K562 (cell line): Measurements from ENCODE around the gene EFEMP2. TPM values are rescaled to one million over a fixed set of nuclear protein-coding genes. Genes with fewer than 3 reads are reported as not detected.
A peak's percentile ranks its signal among the peaks of the same experiment; 100 is the strongest.

Experiments
- C11orf30 ChIP-seq: fragments of 450-650 bp; IDR thresholded peaks from 2 replicates; pipeline ENCODE4 v1.6.1; 2016; ENCODE audit warnings: low read depth, mild to moderate bottlenecking
- CBX3 ChIP-seq, 2 experiments: IDR thresholded peaks; 1 replicate in 1 of 2; 2 replicates in 1 of 2; pipeline ENCODE4 v1.6.1; 2012; ENCODE audit warnings: inconsistent platforms in 2 of 2, low read length in 2 of 2, borderline replicate concordance in 1 of 2, control low read depth in 1 of 2
- CHD2 ChIP-seq: IDR thresholded peaks from 2 replicates; pipeline ENCODE4 v1.6.1; 2011; ENCODE audit warnings: low read depth, low read length
- ELF2 ChIP-seq: fragments of 250-450 bp; sonication (Bioruptor Pico); IDR thresholded peaks from 2 replicates; pipeline ENCODE4 v1.5.0; 2021; ENCODE audit warnings: mild to moderate bottlenecking
- ESRRB ChIP-seq: fragments of 250-450 bp; sonication (Bioruptor Pico); IDR thresholded peaks from 2 replicates; pipeline ENCODE4 v1.5.0; 2020; ENCODE audit warnings: mild to moderate bottlenecking, moderate library complexity, borderline replicate concordance
- HDAC6 ChIP-seq: IDR thresholded peaks from 2 replicates; pipeline ENCODE4 v1.6.1; 2012; ENCODE audit warnings: low read depth, mild to moderate bottlenecking, control low read depth, inconsistent platforms, low read length, moderate library complexity
- JUND ChIP-seq, 2 experiments: IDR thresholded peaks; 2 replicates in 1 of 2; 3 replicates in 1 of 2; pipeline ENCODE4 v1.6.1; 2011; ENCODE audit warnings: borderline replicate concordance in 2 of 2, low read depth in 2 of 2, low read length in 2 of 2, improper control_type of control experiment in 1 of 2, missing biosample characterization in 1 of 2, missing genetic modification characterization in 1 of 2, missing genetic modification reagents in 1 of 2
- MBD2 ChIP-seq: sonication (generic); IDR thresholded peaks from 2 replicates; pipeline ENCODE4 v1.6.1; 2016; ENCODE audit warnings: low read depth, borderline replicate concordance
- PRPF4 ChIP-seq: fragments of 200-400 bp; formaldehyde crosslinking; IDR thresholded peaks from one replicate; pipeline ENCODE4 v1.6.1; 2017; ENCODE audit warnings: low read length, low read depth, mild to moderate bottlenecking; ENCODE audit not compliant: insufficient read depth, poor library complexity, severe bottlenecking
- RHOXF2B ChIP-seq: fragments of 250-450 bp; sonication (Bioruptor Pico); conservative IDR thresholded peaks from 2 replicates; pipeline ENCODE4 v1.5.1; 2021
- SIX5 ChIP-seq, 2 experiments: IDR thresholded peaks; 2 replicates each; pipeline ENCODE4 v1.6.1; 2011; ENCODE audit warnings: low read length in 2 of 2, borderline replicate concordance in 1 of 2, low read depth in 1 of 2, mild to moderate bottlenecking in 1 of 2, moderate library complexity in 1 of 2; ENCODE audit not compliant: insufficient read depth in 1 of 2
- SRSF1 ChIP-seq: fragments of 200-400 bp; formaldehyde crosslinking; IDR thresholded peaks from 2 replicates; pipeline ENCODE4 v1.6.1; 2017; ENCODE audit warnings: mild to moderate bottlenecking, low read depth, low read length, moderate library complexity
- USF1 ChIP-seq: sonication (generic); formaldehyde crosslinking; IDR thresholded peaks from 2 replicates; pipeline ENCODE4 v1.9.0; 2022; ENCODE audit warnings: mild to moderate bottlenecking, missing genetic modification reagents
- VEZF1 ChIP-seq: fragments of 200-800 bp; sonication (Bioruptor generic); IDR thresholded peaks from 2 replicates; pipeline ENCODE4 v1.6.1; 2017; ENCODE audit warnings: missing genetic modification characterization, missing compliant biosample characterization
- ZBTB49 ChIP-seq: sonication (generic); formaldehyde crosslinking; IDR thresholded peaks from 2 replicates; pipeline ENCODE4 v1.8.0; 2022; ENCODE audit warnings: missing genetic modification reagents, mild to moderate bottlenecking, borderline replicate concordance
- ZNF444 ChIP-seq: fragments of 250-450 bp; sonication (Bioruptor Pico); IDR thresholded peaks from 2 replicates; pipeline ENCODE4 v1.4.0; 2020; ENCODE audit warnings: mild to moderate bottlenecking, moderate library complexity
- polyA plus RNA-seq, 8 experiments: library from polyadenylated mRNA; depleted of rRNA in 4 of 8; stranded (reverse) in 5 of 8; unstranded in 3 of 8; fragments of >200 nt; fragmentation: Nextera tagmentation in 2 of 8; fragmentation: Illumina TruSeq in 1 of 8; extraction: Ambion mirVana in 2 of 8; extraction: Trizol in 1 of 8; gene quantifications; 2 replicates each; pipeline versions ENCODE4 v1.2.1 to v1.2.3, GENCODE V29; 2011 to 2014; ENCODE audit warnings: inconsistent platforms in 1 of 8, missing spikeins in 1 of 8
- total RNA-seq, 7 experiments: library from RNA; depleted of rRNA in 6 of 7; stranded (reverse); fragments of >200 nt in 6 of 7; fragmentation: Illumina TruSeq in 2 of 7; extraction: Trizol in 2 of 7; gene quantifications; 2 replicates each; pipeline versions ENCODE4 v1.2.1 to v1.2.3, GENCODE V29; 2011 to 2021; ENCODE audit warnings: low replicate concordance in 1 of 7
- TF ChIP-seq, protein P1 (sequence below): fragments of 450-650 bp; formaldehyde crosslinking; conservative IDR thresholded peaks from 2 replicates; pipeline ENCODE4 v1.4.0; 2022; ENCODE audit warnings: mild to moderate bottlenecking, missing genetic modification characterization
- TF ChIP-seq, protein P2 (sequence below): fragments of 450-650 bp; IDR thresholded peaks from 2 replicates; pipeline ENCODE4 v1.6.1; 2018; ENCODE audit warnings: mild to moderate bottlenecking, low read depth; ENCODE audit not compliant: partially characterized antibody

The EFEMP2 gene
- total and polyA plus RNA-seq, 9 of the 15 experiments (the other 6 are each of a cell fraction or from before 2014, with no cell fraction given): 0.07 to 2.9 (median 0.69) TPM; not detected in 1

GRCh38 chr11:65900125-65900898 is 27.7 kb upstream of the EFEMP2 start, which contains the start of gene FOSL1 (continued):
- TF ChIP-seq, protein P1, sequence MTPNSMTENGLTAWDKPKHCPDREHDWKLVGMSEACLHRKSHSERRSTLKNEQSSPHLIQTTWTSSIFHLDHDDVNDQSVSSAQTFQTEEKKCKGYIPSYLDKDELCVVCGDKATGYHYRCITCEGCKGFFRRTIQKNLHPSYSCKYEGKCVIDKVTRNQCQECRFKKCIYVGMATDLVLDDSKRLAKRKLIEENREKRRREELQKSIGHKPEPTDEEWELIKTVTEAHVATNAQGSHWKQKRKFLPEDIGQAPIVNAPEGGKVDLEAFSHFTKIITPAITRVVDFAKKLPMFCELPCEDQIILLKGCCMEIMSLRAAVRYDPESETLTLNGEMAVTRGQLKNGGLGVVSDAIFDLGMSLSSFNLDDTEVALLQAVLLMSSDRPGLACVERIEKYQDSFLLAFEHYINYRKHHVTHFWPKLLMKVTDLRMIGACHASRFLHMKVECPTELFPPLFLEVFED (CRISPR knock-in tag): no peak
- TF ChIP-seq JUND (IDR thresholded peaks at IDR 0.05; ENCODE audit: borderline replicate concordance, low read depth, low read length): peak; percentile 94
- TF ChIP-seq JUND (tag; IDR thresholded peaks at IDR 0.05; ENCODE audit: borderline replicate concordance, low read depth, low read length): peak; percentile 59; the same call in 1 of the 3 replicates
- peak; percentile 75 for TF ChIP-seq VEZF1
- TF ChIP-seq CBX3 (IDR thresholded peaks at IDR 0.05; ENCODE audit: borderline replicate concordance in 1 of 2, low read length in 2 of 2): 0 out of 3 replicates have a peak, but pooled peaks of 1 of the 2 experiments have one; percentile 23
- TF ChIP-seq SRSF1: no peak
- TF ChIP-seq ELF2 (CRISPR knock-in tag): no peak
- TF ChIP-seq MBD2: peak; percentile 82; the same call in 1 of the 2 replicates
- TF ChIP-seq, protein P2, sequence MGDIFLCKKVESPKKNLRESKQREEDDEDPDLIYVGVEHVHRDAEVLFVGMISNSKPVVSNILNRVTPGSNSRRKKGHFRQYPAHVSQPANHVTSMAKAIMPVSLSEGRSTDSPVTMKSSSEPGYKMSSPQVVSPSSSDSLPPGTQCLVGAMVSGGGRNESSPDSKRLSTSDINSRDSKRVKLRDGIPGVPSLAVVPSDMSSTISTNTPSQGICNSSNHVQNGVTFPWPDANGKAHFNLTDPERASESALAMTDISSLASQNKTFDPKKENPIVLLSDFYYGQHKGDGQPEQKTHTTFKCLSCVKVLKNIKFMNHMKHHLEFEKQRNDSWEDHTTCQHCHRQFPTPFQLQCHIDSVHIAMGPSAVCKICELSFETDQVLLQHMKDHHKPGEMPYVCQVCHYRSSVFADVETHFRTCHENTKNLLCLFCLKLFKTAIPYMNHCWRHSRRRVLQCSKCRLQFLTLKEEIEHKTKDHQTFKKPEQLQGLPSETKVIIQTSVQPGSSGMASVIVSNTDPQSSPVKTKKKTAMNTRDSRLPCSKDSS: no peak
- TF ChIP-seq PRPF4: peak; percentile 90
- TF ChIP-seq USF1 (CRISPR knock-in tag): no peak
- TF ChIP-seq RHOXF2B (CRISPR knock-in tag): no peak
- TF ChIP-seq ESRRB (CRISPR knock-in tag): no peak
- no peak for TF ChIP-seq C11orf30
- no peak for TF ChIP-seq CHD2
- no peak for TF ChIP-seq ZBTB49 (CRISPR knock-in tag)
- TF ChIP-seq HDAC6: no peak
- peak in 1 of 2 experiments; percentile 33; a peak in 1 of 4 replicates for TF ChIP-seq SIX5 (IDR thresholded peaks at IDR 0.05; ENCODE audit: borderline replicate concordance in 1 of 2, insufficient read depth in 1 of 2, low read depth in 1 of 2, low read length in 2 of 2)
- no peak for TF ChIP-seq ZNF444 (CRISPR knock-in tag)
